Esophagus squamous epithelium (tissue), 4 donors: ENCODE data around the gene NUP98.

Experiments
- POLR2A ChIP-seq, 4 donors: fragments of 450-650 bp; IDR thresholded peaks; one replicate each; pipeline ENCODE4 v1.6.1; 2017; ENCODE audit warnings: antibody characterized with exemption in 4 of 4, mild to moderate bottlenecking in 4 of 4, moderate library complexity in 3 of 4
- TF ChIP-seq, protein P1 (sequence below), 6 experiments: fragments of 450-650 bp in 4 of 6; fragments of 200-600 bp in 2 of 6; sonication (generic) in 2 of 6; IDR thresholded peaks; one replicate each; pipeline ENCODE4 v1.5.1; 2016 to 2019; ENCODE audit warnings: antibody characterized with exemption in 6 of 6, mild to moderate bottlenecking in 4 of 6, moderate library complexity in 4 of 6

DNA sequence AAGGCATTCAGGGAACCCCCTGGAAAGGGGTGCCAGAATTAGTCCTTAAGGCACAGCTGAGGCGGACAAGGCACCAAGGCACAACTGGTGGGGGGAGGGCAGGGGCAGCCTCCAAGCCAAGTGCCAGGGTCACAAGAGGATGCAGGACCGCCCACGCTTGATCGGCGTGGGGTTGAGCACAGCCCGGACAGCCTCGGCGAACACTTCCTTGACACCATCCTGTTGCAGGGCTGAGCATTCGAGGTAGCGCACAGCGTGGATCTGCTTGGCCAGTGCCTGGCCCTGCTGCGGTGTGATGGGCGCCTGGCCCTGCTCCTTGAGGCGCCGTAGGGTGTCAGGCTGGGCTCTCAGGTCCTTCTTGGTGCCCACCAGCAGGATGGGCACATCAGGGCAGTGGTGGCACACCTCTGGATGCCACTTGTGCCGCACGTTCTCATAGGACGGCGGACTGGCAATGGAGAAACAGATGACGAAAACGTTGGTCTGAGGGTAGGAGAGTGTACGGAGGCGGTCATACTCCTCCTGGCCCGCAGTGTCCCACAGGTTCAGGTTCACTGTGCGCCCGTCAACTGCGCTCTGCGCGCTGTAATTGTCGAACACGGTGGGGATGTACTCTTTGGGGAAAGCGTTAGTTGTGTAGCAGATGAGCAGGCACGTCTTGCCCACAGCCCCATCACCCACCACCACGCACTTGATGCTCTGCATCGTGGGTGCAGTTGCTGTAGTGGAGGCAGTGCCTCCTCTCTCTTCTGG is 30.3 kb upstream of the NUP98 start:
- TF ChIP-seq, protein P1, sequence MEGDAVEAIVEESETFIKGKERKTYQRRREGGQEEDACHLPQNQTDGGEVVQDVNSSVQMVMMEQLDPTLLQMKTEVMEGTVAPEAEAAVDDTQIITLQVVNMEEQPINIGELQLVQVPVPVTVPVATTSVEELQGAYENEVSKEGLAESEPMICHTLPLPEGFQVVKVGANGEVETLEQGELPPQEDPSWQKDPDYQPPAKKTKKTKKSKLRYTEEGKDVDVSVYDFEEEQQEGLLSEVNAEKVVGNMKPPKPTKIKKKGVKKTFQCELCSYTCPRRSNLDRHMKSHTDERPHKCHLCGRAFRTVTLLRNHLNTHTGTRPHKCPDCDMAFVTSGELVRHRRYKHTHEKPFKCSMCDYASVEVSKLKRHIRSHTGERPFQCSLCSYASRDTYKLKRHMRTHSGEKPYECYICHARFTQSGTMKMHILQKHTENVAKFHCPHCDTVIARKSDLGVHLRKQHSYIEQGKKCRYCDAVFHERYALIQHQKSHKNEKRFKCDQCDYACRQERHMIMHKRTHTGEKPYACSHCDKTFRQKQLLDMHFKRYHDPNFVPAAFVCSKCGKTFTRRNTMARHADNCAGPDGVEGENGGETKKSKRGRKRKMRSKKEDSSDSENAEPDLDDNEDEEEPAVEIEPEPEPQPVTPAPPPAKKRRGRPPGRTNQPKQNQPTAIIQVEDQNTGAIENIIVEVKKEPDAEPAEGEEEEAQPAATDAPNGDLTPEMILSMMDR (IDR thresholded peaks at IDR 0.05): no peak
- TF ChIP-seq POLR2A (IDR thresholded peaks at IDR 0.05): no peak
